NOMO-1 treated with DMSO at 0.1 percent for 48 hours (cell line): ENCODE measurements around the gene KRT6A.

Experiments
- DNase-seq: peaks from one replicate; lab custom pipeline; 2025; ENCODE audit not compliant: unreplicated experiment; lab: John Stamatoyannopoulos, UW

KRT6A gene

DNA sequence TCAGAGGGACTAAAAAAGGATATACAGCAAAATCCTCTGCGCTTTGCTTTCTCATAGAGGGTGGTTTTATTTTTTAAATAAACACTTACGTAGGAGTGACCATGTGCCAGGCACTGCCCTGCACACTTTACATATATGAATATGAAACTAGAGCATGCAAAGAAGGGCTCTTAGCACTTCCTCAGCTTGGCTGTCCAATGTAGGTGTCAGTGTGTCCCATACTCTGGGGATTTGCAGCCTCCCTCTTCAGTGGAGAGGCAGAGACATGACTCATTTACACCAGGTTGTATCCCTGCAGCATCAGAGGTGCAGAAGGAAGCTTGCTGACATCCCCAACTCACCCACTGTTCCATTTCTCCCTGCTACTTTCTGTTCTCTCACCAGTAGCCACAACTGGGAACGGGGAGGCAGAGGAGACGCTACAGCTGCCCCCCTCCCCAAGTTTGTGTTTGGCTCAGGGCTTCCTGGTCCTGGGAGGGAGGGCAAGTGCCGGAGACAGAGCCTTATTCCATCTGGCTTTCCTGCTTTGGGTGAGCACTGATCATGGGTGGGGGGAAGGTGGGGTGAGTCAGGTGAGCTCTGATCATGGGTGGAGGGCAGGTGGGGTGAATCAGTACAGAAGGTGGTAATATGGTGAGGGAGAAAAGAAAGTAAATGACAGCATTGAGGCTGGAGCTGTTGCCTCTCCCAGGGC, 32.0 kb upstream of the KRT6A start:
- no peak for DNase-seq

DNA sequence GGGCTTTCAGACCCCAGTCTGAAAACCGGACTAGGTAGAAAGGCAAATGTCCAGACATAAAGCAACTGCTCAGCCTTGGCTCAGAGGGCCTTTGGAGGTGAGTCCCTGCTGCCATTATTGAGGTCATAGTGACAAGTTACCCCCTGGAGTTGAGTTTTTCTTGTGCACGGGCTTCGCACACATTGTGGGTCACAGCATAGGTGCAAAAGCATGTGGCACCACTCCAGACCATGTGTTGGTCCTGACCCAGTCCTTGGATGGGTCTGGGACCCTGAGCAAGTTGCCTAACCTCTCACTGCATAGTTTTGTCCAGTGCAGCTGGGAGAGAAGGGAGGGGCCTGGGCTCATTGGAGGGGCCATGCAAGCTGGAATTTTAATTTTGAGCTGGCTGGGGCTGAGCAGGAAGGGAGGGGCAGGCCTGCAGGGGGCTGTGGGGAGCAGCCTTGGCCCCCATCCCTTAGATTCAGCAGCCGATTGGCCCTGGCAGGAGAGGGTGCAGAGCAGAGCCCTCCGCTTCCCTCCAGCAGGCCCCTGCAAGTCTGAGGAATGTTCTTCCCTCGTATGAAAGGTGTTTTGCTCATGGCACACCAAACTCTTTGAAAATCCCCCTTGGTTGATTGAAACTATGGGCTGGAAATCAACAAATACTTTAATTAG, 31.3 kb upstream of the KRT6A start:
- no peak for DNase-seq

DNA sequence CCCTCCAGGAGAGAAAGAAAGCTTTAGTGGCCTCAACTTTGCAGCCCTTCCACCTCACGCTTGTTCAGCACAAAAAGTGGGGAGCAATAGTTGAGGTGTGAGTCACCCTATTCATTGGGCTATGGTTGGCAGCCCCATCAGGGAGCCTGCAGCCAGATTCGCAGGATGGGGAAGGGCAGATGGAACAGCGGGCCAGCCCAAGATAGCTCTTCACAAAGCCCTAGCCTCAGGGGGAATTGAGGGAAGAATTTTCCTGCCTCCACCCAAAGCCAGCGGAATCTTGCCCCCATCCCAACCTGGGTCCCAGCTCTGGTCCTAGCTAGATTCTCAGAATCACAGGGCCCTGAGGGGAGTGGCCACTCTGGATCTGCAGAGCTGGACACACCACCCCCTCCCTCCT, 30.8 kb upstream of the KRT6A start:
- DNase-seq, result no peak

DNA sequence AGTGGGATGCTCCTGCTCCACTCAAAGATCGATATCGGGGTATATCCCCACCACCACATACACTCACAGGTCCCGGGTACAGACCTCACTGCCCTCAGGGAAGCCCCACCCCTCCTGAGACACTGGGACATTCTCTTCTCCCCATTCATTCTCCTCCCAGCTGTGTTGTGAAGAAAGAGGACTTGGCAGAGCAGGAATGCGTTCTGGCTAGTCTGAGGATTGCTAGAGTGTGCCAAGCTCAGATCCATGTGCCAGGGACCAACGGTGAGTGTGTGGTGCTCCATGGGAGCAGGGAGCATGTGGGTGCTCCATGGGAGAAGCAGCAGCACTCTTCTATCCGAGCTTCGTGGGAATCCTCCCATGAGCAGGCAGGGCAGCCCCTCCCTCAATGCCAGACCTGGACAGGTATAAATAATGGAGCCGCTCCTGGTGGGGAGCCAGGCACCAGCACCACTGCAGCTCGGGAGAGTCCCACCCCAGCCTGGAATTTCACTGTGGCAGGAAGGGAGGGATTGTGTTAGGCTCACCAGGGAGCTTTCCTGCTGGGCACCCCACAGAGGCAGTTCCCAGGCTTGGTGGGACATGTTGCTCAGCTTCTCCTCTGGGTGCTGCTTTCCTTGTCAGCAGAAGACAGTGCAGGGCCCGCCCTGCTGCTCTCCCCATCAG, 29.4 kb upstream of the KRT6A start:
- DNase-seq, result no peak

DNA sequence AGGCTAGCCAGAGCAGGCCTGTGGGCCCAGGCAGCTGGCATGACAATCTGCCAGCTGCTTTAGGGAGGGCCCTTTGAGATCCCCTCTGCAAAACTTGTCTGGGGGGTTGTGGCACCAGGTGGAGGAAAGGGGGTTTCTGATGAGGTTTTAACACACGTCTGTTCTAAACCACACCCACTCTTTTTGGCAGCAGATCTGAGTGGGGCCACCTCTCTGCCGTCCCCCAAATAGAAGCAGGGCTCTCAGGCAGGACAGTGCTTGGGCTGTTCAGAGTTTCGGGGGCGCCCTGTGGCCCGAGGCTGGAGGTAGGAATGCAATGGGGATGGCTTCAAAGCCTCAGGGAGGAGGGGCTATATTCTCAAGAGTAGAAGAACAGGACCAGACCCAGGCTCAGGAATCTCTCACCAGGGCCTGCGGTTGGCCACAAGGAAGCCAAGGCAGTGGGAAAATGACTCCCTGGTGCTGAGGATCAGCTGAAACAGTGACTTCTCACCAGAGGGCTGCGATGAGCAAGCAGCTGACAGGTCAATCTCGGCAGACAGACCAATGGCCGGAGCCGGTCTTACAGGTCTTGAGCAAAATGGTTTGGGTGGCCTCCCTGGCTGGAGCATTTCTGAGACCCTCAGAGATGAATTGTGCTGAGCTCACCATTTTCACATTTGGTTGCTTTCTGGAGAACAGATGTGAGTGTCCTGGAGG, 28.7 kb upstream of the KRT6A start:
- DNase-seq, result no peak

DNA sequence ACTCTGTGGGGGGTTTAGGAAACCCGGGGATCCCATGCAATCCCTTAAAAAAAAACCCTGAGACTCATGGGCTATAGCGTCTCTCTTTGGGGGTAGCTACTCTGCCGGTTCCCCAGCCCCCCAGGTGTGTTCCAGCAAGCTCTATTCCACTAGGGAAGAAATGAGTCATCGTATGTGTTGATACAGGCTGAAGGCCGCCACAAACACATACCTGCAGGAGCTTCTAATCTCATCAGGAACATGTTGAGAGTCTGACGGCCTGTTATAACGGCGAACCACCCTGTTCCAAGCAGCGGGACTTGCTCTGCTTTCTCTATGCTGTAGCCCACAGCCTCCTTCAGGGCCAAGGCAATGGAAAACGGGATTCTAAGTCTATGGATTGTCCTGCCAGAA, 28.1 kb upstream of the KRT6A start:
- no peak for DNase-seq

DNA sequence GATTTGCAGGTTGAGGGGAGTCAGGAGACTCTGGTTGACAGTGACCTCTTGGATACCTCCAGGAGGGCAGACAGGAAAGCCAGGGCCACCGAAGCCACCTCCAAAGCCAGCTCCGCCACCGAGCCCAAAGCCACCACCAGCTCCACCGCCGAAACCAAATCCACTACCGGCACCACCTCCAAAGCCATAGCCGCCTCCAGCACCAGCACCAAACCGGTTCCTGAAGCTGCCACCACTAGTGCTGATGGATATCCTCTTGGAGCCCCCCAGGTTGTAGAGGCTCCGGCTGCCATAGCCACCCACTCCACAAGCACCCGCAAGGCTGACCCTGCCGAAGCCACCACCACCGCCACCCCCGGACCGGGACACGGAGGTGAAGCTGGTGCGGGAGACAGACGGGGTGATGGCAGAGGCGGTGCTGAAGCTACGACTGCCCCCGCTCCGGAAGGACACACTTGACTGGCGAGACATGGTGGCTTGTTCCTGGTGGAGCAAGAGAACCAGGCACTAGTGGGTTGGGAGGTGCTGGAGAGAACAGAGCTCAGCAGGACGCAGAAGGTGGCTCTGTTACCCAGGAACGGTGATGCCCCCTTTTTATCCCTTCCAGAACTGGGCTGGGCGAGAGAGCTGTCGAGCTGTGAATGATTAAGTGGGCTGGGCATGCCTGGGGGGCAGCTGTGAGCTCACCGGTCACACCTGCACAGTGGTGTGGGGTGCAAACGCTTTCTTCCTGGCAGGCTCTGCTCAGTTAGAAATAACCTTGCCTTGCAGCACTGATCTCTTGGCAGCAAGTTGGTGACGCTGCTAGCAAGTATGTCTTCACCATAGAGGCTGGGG, 27.0 kb upstream of the KRT6A start, which contains the start of gene KRT5:
KRT5 (minus strand) TSS at position 569 of the 837 bp plus-strand sequence; CDS start at position 471, 98 bp downstream.
- no peak for DNase-seq

DNA sequence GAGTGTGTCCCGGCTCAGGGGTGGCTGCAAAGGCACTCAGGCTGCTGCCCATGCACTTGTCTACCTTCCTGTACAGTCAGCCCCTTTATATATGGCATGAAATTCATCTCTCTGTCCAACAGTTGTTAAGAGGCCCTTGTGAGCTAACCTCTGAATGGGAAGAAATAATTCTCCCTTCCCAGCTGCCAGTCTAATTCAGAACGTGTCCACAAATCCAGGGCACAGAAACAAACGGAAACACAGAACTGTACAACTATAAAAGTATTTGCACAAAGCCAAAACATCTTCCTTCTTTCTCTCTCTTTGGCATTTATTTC, 26.3 kb upstream of the KRT6A start:
- no peak for DNase-seq

DNA sequence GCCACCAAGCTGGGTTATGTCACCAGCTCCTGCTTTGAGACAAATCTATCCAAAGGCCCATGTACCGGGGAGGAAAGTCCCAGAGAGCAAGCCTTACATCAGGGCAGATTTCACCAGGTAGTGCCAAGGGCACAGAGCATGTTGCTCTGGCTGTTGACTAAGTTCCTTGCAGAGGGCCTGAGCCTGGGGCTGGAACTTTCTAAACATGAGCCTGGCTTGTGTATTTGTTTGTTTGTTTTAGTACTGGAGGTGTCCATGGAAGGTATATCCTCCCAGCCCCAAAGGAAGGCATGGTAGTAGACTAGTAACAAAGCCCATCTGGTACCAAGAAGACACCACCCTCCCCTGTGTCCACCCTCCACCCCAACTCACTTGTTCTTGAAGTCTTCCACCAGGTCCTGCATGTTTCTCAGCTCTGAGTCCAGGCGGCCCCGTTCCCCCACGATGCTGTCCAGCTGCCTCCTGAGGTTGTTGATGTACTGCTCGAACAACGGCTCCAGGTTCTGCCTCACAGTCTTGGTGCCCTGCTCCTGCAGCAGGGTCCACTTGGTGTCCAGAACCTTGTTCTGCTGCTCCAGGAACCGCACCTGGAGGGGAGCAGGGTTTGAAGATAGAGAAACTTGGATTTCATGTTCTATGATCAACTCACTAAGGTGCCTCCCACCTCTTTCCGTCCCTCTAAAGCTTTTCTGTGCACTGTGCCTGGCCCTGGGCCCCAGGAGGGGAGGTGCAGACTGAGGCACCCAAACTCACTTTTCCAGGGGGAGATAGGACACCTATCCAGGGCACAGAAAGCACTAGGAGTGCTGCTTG, 25.7 kb upstream of the KRT6A start:
- no peak for DNase-seq

DNA sequence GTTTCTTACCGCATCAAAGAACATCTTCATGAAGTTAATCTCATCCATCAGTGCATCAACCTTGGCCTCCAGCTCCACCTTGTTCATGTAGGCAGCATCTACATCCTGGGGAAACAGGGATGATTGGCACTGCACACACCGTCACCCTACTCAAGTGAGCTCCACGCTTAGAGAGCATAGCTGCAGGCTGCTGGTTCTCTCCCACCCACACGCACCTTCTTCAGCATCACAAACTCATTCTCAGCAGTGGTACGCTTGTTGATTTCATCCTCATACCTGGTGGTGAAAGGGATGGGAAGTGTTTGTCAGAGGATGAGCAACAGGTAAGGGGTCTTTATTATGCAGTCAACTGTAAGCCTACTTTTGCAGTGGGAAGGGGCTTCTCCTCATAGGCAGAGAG, 24.8 kb upstream of the KRT6A start:
- no peak for DNase-seq

DNA sequence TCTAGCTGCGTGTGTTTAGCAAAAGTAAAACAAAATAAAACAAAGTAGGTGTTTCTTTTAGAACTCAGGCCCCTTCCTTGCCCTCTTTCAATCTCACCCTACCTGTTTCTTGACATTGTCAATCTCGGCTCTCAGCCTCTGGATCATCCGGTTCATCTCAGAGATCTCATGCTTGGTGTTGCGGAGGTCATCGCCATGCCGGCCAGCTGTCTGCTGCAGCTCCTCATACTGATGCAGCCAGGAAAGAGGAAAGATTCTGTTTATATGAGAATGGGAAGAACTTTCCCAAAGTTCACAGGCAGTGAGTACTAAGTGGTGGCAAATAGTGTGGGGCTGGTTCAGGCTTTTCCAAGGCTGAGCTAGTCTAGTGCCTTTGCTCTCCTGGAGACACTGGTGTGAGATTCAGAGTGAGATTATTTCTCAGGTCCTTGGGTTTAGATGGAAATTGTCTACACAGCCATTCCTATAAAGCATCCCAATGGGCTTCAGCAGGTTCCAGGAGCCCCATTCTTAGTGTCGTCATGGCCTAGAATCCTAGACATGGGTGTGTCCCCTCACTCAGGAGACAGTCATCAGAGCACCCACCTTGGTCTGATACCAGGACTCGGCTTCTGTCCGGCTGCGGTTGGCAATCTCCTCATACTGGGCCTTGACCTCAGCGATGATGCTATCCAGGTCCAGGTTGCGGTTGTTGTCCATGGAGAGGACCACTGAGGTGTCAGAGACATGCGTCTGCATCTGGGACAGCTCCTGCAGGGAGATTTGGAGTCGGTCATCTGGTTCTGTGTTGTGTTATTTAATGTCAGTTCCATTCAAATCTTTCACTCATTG, 24.2 kb upstream of the KRT6A start:
- DNase-seq, result no peak

DNA sequence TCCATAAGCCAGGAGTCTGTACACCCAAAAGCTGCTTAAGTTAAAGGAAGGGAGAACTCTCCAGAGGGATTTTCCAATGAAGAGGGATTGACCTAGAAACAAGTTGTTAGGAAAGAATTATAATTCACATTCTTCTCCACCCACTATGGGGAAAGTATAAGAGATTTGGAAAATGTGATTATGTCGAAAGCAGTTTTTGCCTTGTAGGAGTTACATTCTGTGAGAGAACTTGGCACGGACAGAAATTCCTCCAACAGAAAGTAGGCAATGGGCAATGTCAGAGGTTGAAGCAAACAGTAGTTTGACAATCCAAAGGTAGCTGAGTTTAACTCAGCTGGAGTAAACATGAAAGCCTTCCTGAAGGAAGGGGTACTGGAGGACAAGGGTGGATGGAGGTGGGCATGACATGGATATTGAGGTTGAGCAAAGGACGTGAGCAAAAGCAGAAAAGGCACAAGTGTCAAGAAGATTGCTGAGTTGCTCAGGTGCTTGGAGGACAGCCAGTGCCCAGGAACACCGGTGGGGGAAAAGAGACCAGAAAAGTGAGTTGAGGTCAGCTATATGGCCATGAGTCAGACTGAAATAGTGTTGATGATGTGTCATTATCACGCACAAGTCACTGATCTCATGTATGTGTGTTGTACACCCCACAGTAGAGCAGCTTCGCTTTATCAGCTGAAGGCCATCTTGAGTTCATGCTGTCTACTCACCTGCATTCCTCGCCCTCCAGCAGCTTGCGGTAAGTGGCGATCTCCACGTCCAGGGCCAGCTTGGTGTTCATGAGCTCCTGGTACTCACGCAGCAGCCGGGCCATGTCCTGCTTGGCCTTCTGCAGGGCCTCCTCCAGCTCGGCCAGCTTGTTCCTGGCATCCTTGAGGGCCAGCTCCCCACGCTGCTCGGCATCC, 23.1 kb upstream of the KRT6A start:
- no peak for DNase-seq

DNA sequence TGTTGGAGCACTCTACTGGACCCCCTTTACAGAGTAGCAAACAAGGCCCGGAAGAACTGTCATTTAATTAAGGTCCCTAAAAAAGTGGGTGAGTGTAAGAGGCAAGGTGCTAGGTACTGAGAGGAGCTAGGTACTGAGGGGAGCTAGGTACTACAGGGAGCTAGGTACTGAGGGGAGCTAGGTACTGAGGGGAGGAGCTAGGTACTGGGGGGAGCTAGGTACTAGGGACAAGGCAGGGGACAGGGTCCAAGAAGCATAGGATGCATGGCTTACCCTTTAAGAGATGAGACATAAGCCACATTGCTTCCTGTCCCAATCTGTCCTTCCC, 22.2 kb upstream of the KRT6A start:
- no peak for DNase-seq

DNA sequence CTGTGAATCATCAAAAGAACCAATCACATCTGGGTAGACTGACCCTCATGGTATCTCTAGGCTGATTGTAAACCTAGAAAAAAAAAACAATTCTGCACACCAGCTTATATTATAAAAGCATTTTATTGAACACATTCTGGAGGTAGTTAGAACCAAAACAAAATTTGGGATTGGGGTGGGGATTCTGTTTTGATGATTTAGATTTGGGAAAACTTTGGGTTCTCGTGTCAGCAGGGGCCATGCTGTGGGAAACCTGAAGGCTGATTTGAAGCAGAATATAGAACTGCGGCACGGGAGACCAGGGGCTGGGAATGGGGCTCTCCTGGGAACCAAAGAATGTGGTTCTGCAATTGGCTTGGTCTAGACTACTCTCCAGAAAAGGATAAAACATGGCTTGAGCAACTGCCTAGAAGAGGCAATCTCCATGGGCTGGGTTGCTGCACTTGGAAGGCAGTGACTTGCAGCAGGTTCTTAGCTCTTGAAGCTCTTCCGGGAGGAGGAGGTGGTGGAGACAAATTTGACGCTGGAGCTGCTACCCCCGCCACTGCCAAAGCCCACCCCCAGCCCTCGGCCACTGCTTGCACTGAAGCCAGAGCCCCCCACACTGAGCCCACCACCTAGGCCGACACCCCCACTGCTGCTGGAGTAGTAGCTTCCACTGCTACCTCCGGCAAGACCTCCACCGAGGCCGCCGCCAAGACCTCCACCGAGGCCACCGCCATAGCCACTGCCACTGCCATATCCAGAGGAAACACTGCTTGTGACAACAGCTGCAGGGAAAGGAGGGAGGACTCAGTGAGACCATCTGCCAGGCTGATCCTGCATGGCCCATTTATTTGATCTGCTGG, 21.6 kb upstream of the KRT6A start:
- no peak for DNase-seq

DNA sequence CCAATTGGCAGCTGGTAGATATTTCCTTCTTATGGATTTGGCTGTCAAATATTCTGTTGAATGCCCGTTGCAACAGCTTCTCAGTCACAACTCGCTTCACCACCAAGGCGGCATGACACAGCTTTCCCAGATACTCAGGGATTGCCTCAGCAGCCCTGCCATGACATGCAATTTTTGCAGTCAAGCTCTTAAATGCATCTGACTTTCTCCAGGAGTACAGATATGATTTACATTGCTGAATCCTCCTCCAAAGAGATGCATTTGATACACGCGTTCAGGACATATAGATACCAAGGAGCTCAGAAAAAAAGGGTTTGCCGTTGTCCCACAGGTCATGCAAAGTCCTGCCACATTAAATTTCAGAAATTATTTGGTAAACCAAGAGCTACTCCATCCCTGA, 20.7 kb upstream of the KRT6A start:
- DNase-seq, result no peak

DNA sequence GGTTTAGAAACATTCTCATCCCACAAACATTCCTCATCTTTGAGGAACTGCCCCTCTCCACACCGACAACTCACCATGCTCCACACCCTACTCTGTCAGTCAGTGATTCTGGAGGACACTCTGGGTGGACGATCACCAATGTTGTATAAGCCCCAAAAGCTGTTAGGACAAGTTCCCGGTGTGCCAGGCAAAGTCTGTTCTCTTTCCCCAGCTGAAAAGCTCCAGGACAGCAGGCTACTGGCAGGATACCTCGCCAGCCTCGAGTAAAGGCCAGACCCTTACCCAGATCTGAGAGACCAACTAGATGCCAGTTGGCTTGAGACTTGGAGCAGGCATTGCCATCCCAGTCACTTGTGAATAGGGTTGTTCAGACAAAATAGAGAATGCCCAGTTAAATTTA, 15.2 kb upstream of the KRT6A start:
- DNase-seq, result no peak

DNA sequence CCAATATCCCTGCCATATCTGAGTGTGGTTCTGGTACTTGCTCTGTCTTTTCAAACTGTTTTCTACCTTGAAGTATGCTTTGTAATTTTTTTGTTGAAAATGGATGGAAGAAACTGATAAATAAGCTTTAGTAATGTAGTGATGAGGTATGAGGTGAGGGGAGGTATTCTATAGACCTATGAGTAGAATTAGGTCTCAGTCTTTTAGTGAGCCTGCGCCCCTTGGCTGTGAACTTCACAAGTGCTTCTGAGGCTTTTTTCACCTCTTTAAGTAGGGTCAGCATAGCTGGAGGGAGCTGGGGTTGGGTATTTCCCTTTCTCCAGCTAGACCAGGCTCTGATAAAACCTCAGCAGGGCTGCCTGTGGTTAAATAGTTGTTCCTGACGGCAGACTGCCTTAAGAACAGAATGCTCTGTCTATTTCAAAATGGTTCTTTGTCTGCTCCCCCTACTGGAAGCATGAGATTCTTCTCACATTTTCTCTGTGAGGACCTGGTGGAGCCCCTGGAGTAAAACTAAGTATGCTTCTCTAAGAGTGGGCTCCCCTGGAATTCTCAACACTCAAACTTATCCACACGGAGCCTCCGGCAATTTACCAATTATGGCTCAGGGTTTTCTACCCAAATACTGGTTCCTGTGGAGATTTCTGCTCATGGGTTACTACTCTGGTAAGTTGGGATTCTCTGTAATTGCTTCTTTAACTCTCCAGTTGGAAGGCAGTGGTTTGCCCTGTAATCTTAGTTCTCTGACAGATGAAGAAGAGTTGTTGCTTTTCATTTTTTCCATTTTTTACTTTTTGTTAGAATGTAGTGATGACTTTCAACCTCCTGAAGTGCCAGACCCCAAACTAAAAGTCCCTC, 14.0 kb upstream of the KRT6A start:
- DNase-seq, result no peak
